ENCODE measurements around the gene IFI44L. TPM values are rescaled to one million over a fixed set of nuclear protein-coding genes. Genes with fewer than 3 reads are reported as not detected.

Gene IFI44L
- total RNA-seq, 4 donors from 2014 or later = 9.6 to 49.5 (median 23.6) TPM

- no peak for TF ChIP-seq CTCF (IDR thresholded peaks at IDR 0.05; ENCODE audit: low read depth)
These were observed 31.0 kb downstream of the IFI44L start for GRCh38 chr1:78651241-78651640.

DNA sequence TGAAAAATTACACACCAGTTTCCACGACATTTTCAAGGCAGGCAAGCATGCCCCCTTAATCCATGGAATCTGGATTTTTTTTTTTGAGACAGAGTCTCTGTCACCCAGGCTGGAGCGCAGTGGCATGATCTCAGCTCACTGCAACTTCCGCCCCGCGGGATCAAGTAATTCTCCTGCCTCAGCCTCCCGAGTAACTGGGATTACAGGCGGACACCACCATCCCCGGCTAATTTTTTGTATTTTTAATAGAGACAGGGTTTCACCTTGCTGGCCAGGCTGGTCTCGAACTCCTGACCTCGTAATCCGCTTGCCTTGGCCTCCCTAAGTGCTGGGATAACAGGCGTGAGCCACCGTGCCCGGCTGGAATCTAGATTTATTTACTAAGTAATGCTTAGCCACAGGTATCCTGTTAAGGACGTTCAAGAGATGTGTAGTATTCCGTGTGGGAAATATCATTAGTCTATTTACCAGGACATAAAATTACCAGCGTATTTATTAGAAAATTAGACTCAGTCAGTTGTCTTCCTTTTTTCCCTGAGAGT lies 31.8 kb downstream of the IFI44L start:
- TF ChIP-seq CTCF (IDR thresholded peaks at IDR 0.05; ENCODE audit: low read depth) = no peak

- no peak for TF ChIP-seq CTCF (IDR thresholded peaks at IDR 0.05; ENCODE audit: low read depth)
These were observed 38.7 kb downstream of the IFI44L start for GRCh38 chr1:78658901-78659300.

GRCh38 chr1:78663923-78664322 lies 43.7 kb downstream of the IFI44L start:
- TF ChIP-seq CTCF (IDR thresholded peaks at IDR 0.05; ENCODE audit: low read depth) = no peak

DNA sequence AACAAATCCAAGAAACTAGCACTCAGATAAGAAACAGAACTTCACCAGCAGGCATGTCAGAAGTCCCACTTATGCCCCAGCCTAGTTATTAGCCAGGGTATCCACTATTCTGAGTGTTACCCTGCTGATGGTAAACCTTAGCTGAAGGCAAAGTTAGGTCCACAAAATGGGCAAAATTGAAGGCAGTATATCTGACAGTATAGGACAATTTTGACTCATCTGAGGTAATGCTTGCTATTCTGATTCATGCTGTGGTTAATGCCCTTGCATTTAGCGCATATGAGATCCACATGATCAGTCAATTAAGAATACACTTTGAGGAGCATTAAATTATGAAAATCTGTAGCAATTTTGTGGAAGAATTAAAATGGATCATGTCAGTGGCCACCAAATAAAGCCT lies 44.5 kb downstream of the IFI44L start:
- no peak for TF ChIP-seq CTCF (IDR thresholded peaks at IDR 0.05; ENCODE audit: low read depth)

DNA sequence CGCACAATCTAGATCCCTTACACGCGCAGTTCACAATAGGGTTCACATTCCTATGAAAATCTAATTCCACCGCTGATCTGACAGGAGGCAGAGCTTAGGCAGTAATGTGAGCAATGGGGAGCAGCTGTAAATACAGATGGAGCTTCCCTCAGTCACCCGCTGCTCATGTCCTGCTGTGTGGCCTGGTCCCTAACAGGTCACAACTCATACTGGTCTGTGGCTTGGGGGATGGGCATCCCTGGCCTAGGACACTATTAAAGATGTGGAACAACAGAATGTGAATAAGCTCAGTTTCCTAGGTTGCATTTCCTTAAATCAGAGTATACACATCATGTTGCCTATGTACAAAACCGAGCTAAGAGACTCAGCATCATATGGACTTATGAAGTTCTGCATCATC lies 45.6 kb downstream of the IFI44L start:
- TF ChIP-seq CTCF (IDR thresholded peaks at IDR 0.05; ENCODE audit: low read depth) = no peak

DNA sequence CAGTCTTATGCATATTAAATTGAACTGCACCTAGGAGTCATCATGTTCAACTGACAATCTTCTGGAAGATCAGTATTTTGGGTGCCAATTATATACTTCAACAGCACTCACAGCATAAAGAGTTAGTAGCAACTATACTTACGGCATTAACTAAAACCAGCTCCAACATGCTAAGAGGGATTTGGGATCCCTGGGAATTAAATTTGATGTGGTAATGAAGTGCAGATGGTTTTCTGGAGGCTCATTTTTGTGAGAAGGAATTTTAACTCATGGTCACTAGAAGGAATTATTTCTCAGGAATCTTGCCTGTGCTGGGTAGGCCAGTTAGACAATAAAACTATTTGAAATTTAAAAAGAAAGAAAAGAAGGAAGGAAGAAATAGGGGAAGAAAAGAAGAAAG lies 47.7 kb downstream of the IFI44L start:
- no peak for TF ChIP-seq CTCF (IDR thresholded peaks at IDR 0.05; ENCODE audit: low read depth)

All from subcutaneous adipose tissue (tissue), 4 donors.